Measurements from ENCODE around the gene DDAH1. TPM values are rescaled to one million over a fixed set of nuclear protein-coding genes. Genes with fewer than 3 reads are reported as not detected.

DDAH1 gene
- total RNA-seq, 2 experiments from 2014 or later = not detected

GRCh38 chr1:85502171-85502570 lies 37.2 kb upstream of the DDAH1 start:
- H3K36me3 Mint-ChIP-seq (ENCODE audit: low read depth) = no peaks in the 10 kb centered on the region

DNA sequence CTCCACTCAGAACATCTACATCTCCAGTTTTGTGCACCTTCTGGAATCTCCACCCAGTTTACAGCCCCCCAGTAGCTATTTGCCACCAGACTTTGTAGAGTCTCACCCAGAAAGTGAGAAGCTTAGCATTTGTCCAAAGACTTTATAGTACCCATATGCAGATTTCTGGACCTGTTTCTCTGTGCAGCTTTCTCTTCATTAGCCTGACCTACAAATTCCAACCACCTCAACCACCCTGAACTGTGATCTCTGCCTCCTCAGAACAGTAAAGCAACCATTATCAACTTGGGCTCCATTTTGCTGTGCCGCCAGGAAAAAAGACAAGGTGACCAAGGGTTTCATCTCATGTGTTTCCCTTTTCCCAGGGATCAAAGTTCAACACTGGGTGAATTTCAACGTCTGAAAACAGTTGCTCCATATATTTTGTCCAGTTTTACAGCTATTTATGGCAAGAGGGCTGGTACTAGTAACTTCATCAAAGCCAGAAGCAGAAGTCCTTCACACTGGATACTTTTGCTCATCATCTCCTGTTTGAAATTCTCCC lies 36.5 kb upstream of the DDAH1 start:
- ATAC-seq (ENCODE audit: poor library complexity) = no peak
- Histone ChIP-seq H3K27ac (ENCODE audit: low read depth in 1 of 2, low read length in 2 of 2) (no peak overlapping the region), H3K4me1 (ENCODE audit: insufficient read depth, low read length) (no peaks in the 10 kb centered on the region), H3K36me3 (ENCODE audit: insufficient read depth, low read length) (no peaks in the 10 kb centered on the region), H3K9me3 (ENCODE audit: control insufficient read depth in 1 of 2, insufficient read depth in 1 of 2, low read length in 2 of 2) (peaks cover 4 to 6% of the 10 kb centered on the region in 2 experiments), H3K27me3 (ENCODE audit: control insufficient read depth in 1 of 2, insufficient read depth in 2 of 2, low read length in 2 of 2) (peaks cover 5 to 6% of the 10 kb centered on the region in 2 experiments), H3K4me3 (ENCODE audit: low read length) (no peak overlapping the region)
- Mint-ChIP-seq H3K9me3 (no peaks in the 10 kb centered on the region), H3K27me3 (peaks cover 17% of the 10 kb centered on the region), H3K36me3 (ENCODE audit: low read depth) (no peaks in the 10 kb centered on the region), H3K4me3 (no peak overlapping the region), H3K27ac (no peak overlapping the region), H3K4me1 (ENCODE audit: low read depth) (no peaks in the 10 kb centered on the region)
- DNase-seq = no peak
- CTCF ChIA-PET = no interaction called here
- no peak for TF ChIP-seq CTCF (IDR thresholded peaks at IDR 0.05)
- POLR2A ChIA-PET = no interaction called here
- intact Hi-C loops (cut with DNase I, micrococcal nuclease) = no loop called here

More at GRCh38 chr1:85502171-85502570, 37.2 kb upstream of the DDAH1 start:
- no peak overlapping the region for H3K27ac Mint-ChIP-seq
- Histone ChIP-seq H3K27ac (ENCODE audit: low read depth in 1 of 2, low read length in 2 of 2) (no peak overlapping the region), H3K4me3 (ENCODE audit: low read length) (no peak overlapping the region), H3K36me3 (ENCODE audit: insufficient read depth, low read length) (no peaks in the 10 kb centered on the region), H3K27me3 (ENCODE audit: control insufficient read depth in 1 of 2, insufficient read depth in 2 of 2, low read length in 2 of 2) (peaks cover 5 to 6% of the 10 kb centered on the region in 2 experiments), H3K9me3 (ENCODE audit: control insufficient read depth in 1 of 2, insufficient read depth in 1 of 2, low read length in 2 of 2) (peaks cover 4 to 6% of the 10 kb centered on the region in 2 experiments), H3K4me1 (ENCODE audit: insufficient read depth, low read length) (no peaks in the 10 kb centered on the region)
- H3K4me1 Mint-ChIP-seq (ENCODE audit: low read depth) = no peaks in the 10 kb centered on the region
- DNase-seq (no peak), ATAC-seq (ENCODE audit: poor library complexity) (no peak)
- peaks cover 21% of the 10 kb centered on the region for H3K27me3 Mint-ChIP-seq
- no peak for TF ChIP-seq CTCF (IDR thresholded peaks at IDR 0.05)
- H3K9me3 Mint-ChIP-seq = no peaks in the 10 kb centered on the region
- intact Hi-C loops (cut with DNase I, micrococcal nuclease) = no loop called here
- POLR2A ChIA-PET = no interaction called here
- CTCF ChIA-PET = no interaction called here
- H3K4me3 Mint-ChIP-seq = no peak overlapping the region

DNA sequence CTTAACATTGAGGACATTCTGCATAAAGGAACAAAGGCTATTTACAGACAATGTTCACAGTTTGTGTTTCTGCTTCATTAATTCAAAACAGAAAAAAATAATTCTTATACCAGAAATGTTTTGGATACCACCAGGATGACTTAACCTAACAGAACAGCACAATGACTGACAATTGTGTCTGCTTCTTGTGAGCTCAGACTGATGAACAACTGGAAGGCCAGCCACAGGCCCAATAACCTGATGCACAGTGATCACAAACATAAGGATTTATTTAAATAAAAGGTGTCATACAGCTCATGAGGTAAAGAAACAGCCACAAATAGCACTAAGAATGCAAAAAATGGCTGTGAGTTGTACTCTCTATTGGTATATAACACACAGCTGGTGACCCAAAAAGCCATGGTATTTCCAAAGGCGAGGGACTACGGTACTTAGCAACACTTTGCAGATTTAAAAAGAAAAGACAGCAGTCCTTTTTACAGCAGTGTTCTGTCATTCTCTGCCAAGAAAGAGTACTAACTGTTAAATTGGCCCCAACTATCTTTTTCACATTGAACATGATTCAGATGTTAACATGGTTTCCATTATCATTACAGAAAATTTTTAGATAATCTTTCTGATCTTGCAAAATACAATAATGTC lies 32.1 kb upstream of the DDAH1 start:
- H3K9me3 Mint-ChIP-seq = no peaks in the 10 kb centered on the region
- no peak overlapping the region for H3K4me3 ChIP-seq (ENCODE audit: low read length)
- POLR2A ChIA-PET = no interaction called here
- intact Hi-C loops (cut with DNase I, micrococcal nuclease) = no loop called here
- H3K27me3 Mint-ChIP-seq = peaks cover 13% of the 10 kb centered on the region
- peaks cover 0 to 6% of the 10 kb centered on the region in 2 experiments for H3K9me3 ChIP-seq (ENCODE audit: control insufficient read depth in 1 of 2, insufficient read depth in 1 of 2, low read length in 2 of 2)
- DNase-seq (no peak), ATAC-seq (ENCODE audit: poor library complexity) (no peak)
- no peaks in the 10 kb centered on the region for H3K4me1 Mint-ChIP-seq (ENCODE audit: low read depth)
- no peaks in the 10 kb centered on the region for H3K36me3 ChIP-seq (ENCODE audit: insufficient read depth, low read length)
- CTCF ChIA-PET = interaction anchor here (1.1 kb wide), 1 partner anchor 13 kb away, joined by 3 read pairs; no protein-coding TSS in a partner anchor
- H3K4me3 Mint-ChIP-seq = no peak overlapping the region
- H3K27me3 ChIP-seq (ENCODE audit: control insufficient read depth in 1 of 2, insufficient read depth in 2 of 2, low read length in 2 of 2) = no peaks in the 10 kb centered on the region
- no peaks in the 10 kb centered on the region for H3K4me1 ChIP-seq (ENCODE audit: insufficient read depth, low read length)
- no peak overlapping the region for H3K27ac ChIP-seq (ENCODE audit: low read depth in 1 of 2, low read length in 2 of 2)
- TF ChIP-seq CTCF (IDR thresholded peaks at IDR 0.05) = no peak
- no peak overlapping the region for H3K27ac Mint-ChIP-seq
- H3K36me3 Mint-ChIP-seq (ENCODE audit: low read depth) = no peaks in the 10 kb centered on the region
